Stimulated activated CD8-positive, alpha-beta memory T cell treated with anti-CD3 and anti-CD28 coated beads, Interleukin-7, amount 100 ng/mL, for 24 hours (primary cell): ENCODE measurements around the gene CYP17A1.
"Not testable (repeated sequence)": the region's sequence is repeated elsewhere in the genome, so short reads cannot be mapped to it uniquely, and the experiment has no call there.

ENCODE experiments used
- DNase-seq: peaks from one replicate; pipeline ENCODE4 v3.0.0-alpha.2; 2020; ENCODE audit warnings: low read depth

CYP17A1 gene, protein sequence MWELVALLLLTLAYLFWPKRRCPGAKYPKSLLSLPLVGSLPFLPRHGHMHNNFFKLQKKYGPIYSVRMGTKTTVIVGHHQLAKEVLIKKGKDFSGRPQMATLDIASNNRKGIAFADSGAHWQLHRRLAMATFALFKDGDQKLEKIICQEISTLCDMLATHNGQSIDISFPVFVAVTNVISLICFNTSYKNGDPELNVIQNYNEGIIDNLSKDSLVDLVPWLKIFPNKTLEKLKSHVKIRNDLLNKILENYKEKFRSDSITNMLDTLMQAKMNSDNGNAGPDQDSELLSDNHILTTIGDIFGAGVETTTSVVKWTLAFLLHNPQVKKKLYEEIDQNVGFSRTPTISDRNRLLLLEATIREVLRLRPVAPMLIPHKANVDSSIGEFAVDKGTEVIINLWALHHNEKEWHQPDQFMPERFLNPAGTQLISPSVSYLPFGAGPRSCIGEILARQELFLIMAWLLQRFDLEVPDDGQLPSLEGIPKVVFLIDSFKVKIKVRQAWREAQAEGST

DNA sequence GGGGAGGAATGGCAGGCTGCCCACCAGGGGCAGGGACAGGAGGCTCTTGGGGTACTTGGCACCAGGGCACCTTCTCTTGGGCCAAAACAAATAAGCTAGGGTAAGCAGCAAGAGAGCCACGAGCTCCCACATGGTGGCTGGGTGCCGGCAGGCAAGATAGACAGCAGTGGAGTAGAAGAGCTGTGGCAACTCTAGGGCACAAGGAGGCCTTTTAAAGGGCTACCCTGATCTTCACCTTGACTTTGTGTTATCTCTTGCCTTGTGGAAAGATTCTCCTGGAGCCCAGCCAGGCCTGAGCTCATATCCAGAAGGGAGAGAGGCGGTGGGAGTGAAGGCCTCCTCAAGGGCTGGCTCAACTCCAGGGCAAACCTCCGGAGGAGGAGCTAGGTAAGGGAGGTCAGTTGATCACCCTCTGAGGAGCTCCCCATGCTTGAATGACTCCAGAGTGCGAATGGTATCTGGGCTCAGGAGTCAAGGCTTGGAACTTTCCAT is at the start of gene CYP17A1:
TSS of gene CYP17A1 (minus strand) at position 184 of the 492 bp plus-strand sequence. CDS start at position 132, 52 bp downstream.
- DNase-seq: no peak

- no peak for DNase-seq
Measured at GRCh38 chr10:102880256-102880655, 43.0 kb upstream of the CYP17A1 start.

- no peak for DNase-seq
Measured at GRCh38 chr10:102878629-102879028, 41.4 kb upstream of the CYP17A1 start.

GRCh38 chr10:102876747-102877153 is 39.5 kb upstream of the CYP17A1 start:
- no peak for DNase-seq

DNA sequence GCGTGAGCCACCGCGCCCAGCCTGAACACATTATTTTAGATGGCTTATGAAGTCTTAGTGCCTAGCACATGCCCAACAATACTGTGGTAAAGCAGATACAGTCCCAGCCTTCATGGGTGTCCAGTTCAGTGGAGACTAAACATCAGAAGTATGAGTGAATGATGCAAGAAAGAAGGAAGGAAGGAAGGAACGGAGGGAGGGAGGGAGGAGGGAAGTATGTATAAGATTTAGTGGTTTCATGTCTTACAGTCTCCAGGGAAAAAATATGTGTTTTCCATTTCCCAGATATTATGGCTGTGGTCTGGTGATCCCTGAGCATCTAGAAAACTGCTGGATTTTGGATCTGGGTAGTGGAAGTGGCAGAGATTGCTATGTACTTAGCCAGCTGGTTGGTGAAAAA is 35.0 kb upstream of the CYP17A1 start:
- no peak for DNase-seq

DNA sequence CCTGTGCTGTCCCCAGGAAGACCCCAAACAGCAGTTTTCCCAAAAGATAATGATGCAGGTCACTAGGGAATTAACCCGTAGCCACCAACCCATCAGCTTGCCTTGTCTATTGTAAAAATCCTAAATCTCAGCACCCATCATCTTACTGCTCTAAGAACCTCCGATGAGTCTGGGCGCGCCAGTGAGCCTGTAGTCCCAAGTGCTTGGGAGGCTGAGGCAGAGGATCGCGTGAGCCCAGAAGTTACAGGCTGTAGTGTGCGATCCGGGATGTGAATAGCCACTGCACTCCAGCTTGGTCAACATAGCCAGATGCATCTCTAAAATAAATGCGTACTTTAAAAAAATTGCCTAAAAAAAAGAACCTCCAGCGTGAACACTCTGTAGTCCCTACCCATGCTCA is 33.0 kb upstream of the CYP17A1 start:
- no peak for DNase-seq

GRCh38 chr10:102869258-102870198 is 32.3 kb upstream of the CYP17A1 start, which contains the start of gene AS3MT:
Gene AS3MT, plus strand, starts transcription at chr10:102869470. Its CDS starts 123 bp downstream, at chr10:102869593.
- no peak for DNase-seq

DNA sequence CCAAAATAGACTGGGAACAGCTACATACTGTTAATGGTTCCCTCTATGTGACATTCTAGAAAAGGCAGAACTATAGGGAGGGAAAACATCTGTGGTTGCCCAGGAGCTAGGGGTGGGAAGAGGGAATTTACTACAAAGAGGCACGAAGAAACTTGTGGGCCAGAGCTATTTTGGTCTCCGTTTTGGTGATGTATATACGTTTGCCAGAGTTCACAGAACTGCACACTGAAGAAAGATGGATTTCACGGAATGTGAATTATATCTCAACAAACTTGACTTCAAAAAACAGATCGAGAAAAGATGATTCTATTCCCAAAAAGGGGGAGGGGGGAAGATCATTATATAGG is 31.7 kb upstream of the CYP17A1 start:
- DNase-seq: no peak

DNA sequence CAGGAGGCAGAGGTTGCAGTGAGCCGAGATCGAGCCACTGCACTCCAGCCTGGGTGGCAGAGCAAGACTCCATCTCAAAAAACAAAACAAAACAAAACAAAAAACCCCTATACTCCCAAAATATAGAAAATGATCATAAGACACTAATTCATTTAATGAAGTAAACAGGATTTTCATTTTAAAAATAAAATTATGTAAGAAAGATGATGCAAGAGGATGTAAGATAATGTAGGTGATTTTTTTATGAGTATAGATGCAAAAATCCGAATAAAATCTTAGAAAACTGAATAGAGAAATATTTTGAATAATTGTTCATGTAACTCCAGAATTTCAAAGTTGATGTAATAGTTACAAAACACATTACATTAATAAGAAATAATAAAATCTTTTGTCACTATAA is 28.4 kb upstream of the CYP17A1 start:
- no peak for DNase-seq

DNA sequence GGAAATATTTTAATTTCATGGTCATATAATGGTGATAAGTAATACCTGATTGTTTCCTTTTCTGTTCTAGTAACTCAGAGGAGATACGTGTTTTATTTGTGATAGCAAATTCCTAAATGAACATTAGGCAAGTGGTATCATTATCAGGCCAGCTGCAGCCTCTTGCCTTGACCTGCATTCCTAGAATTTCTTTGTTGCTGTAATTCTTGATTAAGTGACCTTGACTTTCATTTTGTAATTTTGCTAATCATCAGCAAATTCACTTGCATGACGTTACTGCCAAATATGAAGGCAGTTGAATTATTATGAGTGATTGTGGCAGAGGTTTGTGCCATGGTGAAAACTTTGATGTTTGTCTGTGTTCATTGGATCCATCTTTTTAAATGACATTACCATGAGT is 26.4 kb upstream of the CYP17A1 start:
- no peak for DNase-seq

DNA sequence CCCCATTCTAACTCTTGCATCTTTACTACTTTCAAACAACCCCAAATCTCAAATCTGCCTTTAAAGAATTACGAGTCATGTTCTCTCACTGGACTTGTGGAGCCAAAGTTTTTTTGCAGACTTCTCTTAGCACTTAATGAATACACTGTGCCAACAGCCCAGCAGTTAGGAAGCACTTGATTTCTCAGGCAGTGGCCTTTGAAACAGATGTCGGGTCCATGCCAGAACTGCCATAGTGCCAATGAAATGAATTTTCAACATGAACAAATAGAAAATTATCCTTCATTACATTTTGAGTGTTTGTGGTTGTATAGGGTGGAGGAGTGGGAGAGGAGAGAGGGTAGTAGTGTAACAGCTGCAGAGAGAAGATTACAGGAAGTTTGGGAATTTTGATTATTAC is 22.7 kb upstream of the CYP17A1 start:
- no peak for DNase-seq

GRCh38 chr10:102856758-102857424 is 19.7 kb upstream of the CYP17A1 start:
- DNase-seq: no peak

- not testable (repeated sequence) for DNase-seq
Measured at GRCh38 chr10:102855731-102856436, 18.7 kb upstream of the CYP17A1 start.

DNA sequence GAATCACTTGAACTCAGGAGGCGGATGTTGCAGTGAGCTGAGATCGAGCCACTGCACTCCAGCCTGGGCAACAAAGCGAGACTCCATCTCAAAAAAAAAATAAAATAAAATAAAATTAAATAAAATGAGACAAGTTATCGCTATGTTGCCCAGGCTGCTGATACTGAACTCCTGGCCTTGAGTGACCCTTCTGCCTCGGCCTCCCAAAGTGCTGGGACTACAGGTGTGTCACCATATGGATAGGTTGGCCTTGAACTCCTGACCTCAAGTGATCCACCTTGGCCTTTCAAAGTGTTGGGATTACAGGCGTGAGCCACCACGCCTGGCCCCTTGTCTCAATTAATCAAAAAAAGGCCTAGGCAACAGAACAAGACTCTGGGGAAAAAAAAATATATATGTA is 16.0 kb upstream of the CYP17A1 start:
- not testable (repeated sequence) for DNase-seq

DNA sequence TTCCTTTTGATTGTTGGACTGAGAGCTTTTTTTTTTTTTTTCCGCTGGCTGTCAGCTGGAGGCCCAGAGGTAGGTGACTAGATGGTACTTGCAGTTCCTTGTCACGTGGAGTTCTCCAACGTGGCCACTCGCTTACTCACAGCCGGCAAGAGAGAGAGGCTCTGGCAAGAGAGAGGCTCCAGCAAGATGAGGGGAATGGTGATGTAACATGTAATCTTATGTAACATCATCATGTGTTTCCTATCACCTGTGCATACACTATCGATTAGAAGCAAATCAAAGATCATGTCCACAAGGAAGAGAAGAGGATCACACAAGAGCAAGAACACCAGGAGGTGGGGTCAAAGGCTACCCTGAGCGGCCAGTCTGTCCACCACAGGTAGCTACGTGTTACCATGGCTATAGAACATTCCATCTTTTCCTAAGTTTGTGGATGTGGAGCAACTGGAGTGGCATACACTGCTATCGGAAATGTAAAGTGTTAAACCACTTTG is 12.9 kb upstream of the CYP17A1 start:
- no peak for DNase-seq

GRCh38 chr10:102845352-102845902 is 8.2 kb upstream of the CYP17A1 start:
- no peak for DNase-seq

GRCh38 chr10:102844190-102844776 is 7.1 kb upstream of the CYP17A1 start:
- not testable (repeated sequence) for DNase-seq

DNA sequence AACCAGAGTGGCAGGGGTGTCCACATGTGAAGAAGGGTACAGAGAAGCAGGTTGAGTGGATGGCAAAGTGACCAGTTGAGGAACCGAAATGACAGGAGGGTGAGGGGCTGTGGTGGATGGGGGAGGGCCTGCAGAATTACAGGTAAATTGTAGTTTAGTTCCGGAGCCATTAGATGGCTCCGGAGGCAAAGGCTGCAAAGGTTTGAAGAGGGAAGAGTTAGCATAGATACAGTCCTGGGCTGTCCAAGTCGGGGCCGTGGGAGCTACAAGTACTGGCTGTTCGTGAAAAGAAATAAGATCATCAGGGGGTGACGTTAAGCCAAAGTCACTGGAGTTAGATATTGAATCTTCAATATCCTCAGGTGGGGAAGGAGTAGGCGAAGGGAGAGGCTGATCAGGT is 5.9 kb upstream of the CYP17A1 start:
- not testable (repeated sequence) for DNase-seq

GRCh38 chr10:102841827-102842345 is 4.7 kb upstream of the CYP17A1 start:
- no peak for DNase-seq

DNA sequence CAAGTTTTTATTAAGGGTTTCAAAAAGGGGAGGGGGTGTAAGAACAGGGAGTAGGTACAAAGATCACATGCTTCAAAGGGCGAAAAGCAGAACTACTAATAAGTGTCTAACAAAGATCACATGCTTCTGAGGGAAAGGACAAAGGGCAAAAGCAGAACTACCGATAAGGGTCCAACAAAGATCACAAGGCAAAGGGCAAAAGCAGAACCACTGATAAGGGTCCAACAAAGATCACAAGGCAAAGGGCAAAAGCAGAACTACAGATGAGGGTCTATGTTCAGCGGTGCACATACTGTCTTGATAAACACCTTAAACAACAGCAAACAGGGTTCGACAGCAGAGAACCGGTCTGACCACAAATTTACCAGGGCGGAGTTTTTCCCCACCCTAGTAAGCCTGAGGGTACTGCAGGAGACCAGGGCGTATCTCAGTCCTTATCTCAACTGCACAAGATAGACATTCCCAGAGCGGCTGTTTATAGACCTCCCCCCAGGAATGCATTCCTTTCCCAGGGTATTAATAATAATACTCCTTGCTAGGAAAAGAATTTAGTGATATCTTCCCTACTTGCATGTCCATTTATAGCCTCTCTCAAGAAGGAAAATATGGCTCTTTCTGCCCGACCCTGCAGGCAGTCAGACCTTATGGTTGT is 1.2 kb upstream of the CYP17A1 start:
- not testable (repeated sequence) for DNase-seq
